ENCODE measurements around the gene MOV10.
"Not testable (repeated sequence)": the region's sequence is repeated elsewhere in the genome, so short reads cannot be mapped to it uniquely, and the experiment has no call there.

Gene MOV10

GRCh38 chr1:112712191-112712590 lies 37.7 kb downstream of the MOV10 start:
- no peak for DNase-seq (ENCODE audit: low read depth in 1 of 2, low spot score in 1 of 2)

- DNase-seq (ENCODE audit: low read depth in 1 of 2, low spot score in 1 of 2): no peak
Measured at GRCh38 chr1:112712701-112713128, 38.3 kb downstream of the MOV10 start.

GRCh38 chr1:112713466-112714312 lies 39.2 kb downstream of the MOV10 start:
- no peak for DNase-seq (ENCODE audit: low read depth in 1 of 2, low spot score in 1 of 2)

- no peak for DNase-seq (ENCODE audit: low read depth in 1 of 2, low spot score in 1 of 2)
Measured at GRCh38 chr1:112714313-112715263, 40.1 kb downstream of the MOV10 start.

- DNase-seq (ENCODE audit: low read depth in 1 of 2, low spot score in 1 of 2): peak; percentile 90 to 94
Measured at GRCh38 chr1:112715264-112716053, 41.0 kb downstream of the MOV10 start, which contains the start of gene PPM1J. Gene PPM1J (minus strand): TSS chr1:112715332. CDS start chr1:112715301, 31 bp downstream.

- peak; percentile 55 to 66 for DNase-seq (ENCODE audit: low read depth in 1 of 2, low spot score in 1 of 2)
Measured at GRCh38 chr1:112716133-112716720, 41.8 kb downstream of the MOV10 start.

- no peak for DNase-seq (ENCODE audit: low read depth in 1 of 2, low spot score in 1 of 2)
Measured at GRCh38 chr1:112717263-112717873, 42.9 kb downstream of the MOV10 start.

GRCh38 chr1:112718691-112719418 lies 44.4 kb downstream of the MOV10 start:
- peak; percentile 50 to 68 for DNase-seq (ENCODE audit: low read depth in 1 of 2, low spot score in 1 of 2)

GRCh38 chr1:112719706-112720105 lies 45.2 kb downstream of the MOV10 start:
- no peak for DNase-seq (ENCODE audit: low read depth in 1 of 2, low spot score in 1 of 2)

GRCh38 chr1:112720800-112721199 lies 46.3 kb downstream of the MOV10 start:
- no peak for DNase-seq (ENCODE audit: low read depth in 1 of 2, low spot score in 1 of 2)

GRCh38 chr1:112721294-112721693 lies 46.8 kb downstream of the MOV10 start:
- DNase-seq (ENCODE audit: low read depth in 1 of 2, low spot score in 1 of 2): not testable (repeated sequence)

- no peak for DNase-seq (ENCODE audit: low read depth in 1 of 2, low spot score in 1 of 2)
Measured at GRCh38 chr1:112721966-112722524, 47.6 kb downstream of the MOV10 start.

GRCh38 chr1:112722601-112723510 lies 48.4 kb downstream of the MOV10 start:
- no peak for DNase-seq (ENCODE audit: low read depth in 1 of 2, low spot score in 1 of 2)

- no peak for DNase-seq (ENCODE audit: low read depth in 1 of 2, low spot score in 1 of 2)
Measured at GRCh38 chr1:112723511-112723839, 49.0 kb downstream of the MOV10 start.

GRCh38 chr1:112724240-112724639 lies 49.8 kb downstream of the MOV10 start:
- not testable (repeated sequence) for DNase-seq (ENCODE audit: low read depth in 1 of 2, low spot score in 1 of 2)

- no peak for DNase-seq (ENCODE audit: low read depth in 1 of 2, low spot score in 1 of 2)
Measured at GRCh38 chr1:112727716-112728115, 53.3 kb downstream of the MOV10 start.

- DNase-seq (ENCODE audit: low read depth in 1 of 2, low spot score in 1 of 2): not testable (repeated sequence)
Measured at GRCh38 chr1:112728306-112728971, 54.0 kb downstream of the MOV10 start.

GRCh38 chr1:112729011-112729410 lies 54.6 kb downstream of the MOV10 start:
- DNase-seq (ENCODE audit: low read depth in 1 of 2, low spot score in 1 of 2): not testable (repeated sequence)
